Kidney (tissue), 14 donors: Measurements from ENCODE around the gene NRCAM. TPM values are rescaled to one million over a fixed set of nuclear protein-coding genes. Genes with fewer than 3 reads are reported as not detected.

ENCODE experiments used
- DNase-seq, 5 donors: peaks; one replicate each; pipeline ENCODE4 v3.0.0-alpha.2; 2013 to 2020
- FAIRE-seq: peaks from 2 replicates; lab custom pipeline; 2012; peaks lifted over from hg19 to GRCh38; lab: Jason Lieb, UNC
- H3K27ac ChIP-seq, 2 donors: one replicate each; pipeline ENCODE4 v1.7.0; 2013; ENCODE audit warnings: low read depth in 2 of 2, low read length in 2 of 2, inconsistent platforms in 1 of 2
- H3K27me3 ChIP-seq: one replicate; pipeline ENCODE4 v1.7.1; 2013; ENCODE audit warnings: low read length, inconsistent platforms; ENCODE audit not compliant: control insufficient read depth, insufficient read depth
- H3K36me3 ChIP-seq, 3 donors: one replicate each; pipeline versions ENCODE4 v1.7.0 to v1.7.1; 2013; ENCODE audit warnings: low read length in 3 of 3, control low read depth in 1 of 3, inconsistent platforms in 1 of 3; ENCODE audit not compliant: insufficient read depth in 3 of 3, control insufficient read depth in 2 of 3
- H3K4me1 ChIP-seq, 3 donors: one replicate each; pipeline versions ENCODE4 v1.7.0 to v1.7.1; 2013; ENCODE audit warnings: low read length in 3 of 3, inconsistent platforms in 1 of 3, low read depth in 1 of 3; ENCODE audit not compliant: control insufficient read depth in 2 of 3, insufficient read depth in 2 of 3
- H3K4me3 ChIP-seq, 3 donors: one replicate each; pipeline versions ENCODE4 v1.7.0 to v1.8.1; 2013; ENCODE audit warnings: low read length in 3 of 3, control low read depth in 1 of 3, inconsistent platforms in 1 of 3
- H3K9ac ChIP-seq, 3 donors: one replicate each; pipeline versions ENCODE4 v1.7.0 to v1.7.1; 2013; ENCODE audit warnings: low read length in 3 of 3, control low read depth in 1 of 3, inconsistent platforms in 1 of 3
- H3K9me3 ChIP-seq, 3 donors: one replicate each; pipeline versions ENCODE4 v1.7.0 to v1.7.1; 2013; ENCODE audit warnings: low read length in 3 of 3, control low read depth in 1 of 3, inconsistent platforms in 1 of 3; ENCODE audit not compliant: control insufficient read depth in 2 of 3, insufficient read depth in 1 of 3
- CTCF ChIP-seq: IDR thresholded peaks from 3 replicates; pipeline ENCODE4 v1.5.1; 2012; ENCODE audit warnings: mild to moderate bottlenecking, moderate library complexity, borderline replicate concordance; ENCODE audit not compliant: insufficient read depth; ENCODE audit errors: extremely low read depth
- intact Hi-C: fragments of 100-400 bp; cut with DNase I; formaldehyde crosslinking; loops from one replicate; pipeline ENCODE4 v1.11.1; 2022
- polyA plus RNA-seq: library from polyadenylated mRNA; stranded (reverse); fragments of 350-450 nt; fragmentation: Illumina TruSeq; extraction: RNeasy Lipid Tissue Mini Kit (QIAGEN cat#74804); gene quantifications from one replicate; pipeline ENCODE4 v1.2.3, GENCODE V29; 2014; ENCODE audit warnings: low read depth, low replicate concordance; ENCODE audit not compliant: insufficient read depth
- total RNA-seq: library from RNA; stranded (reverse); fragmentation: NEBNext Ultra II Directional; extraction: Animal tissue kit (Norgen Biotek cat#: 25700); gene quantifications from one replicate; pipeline ENCODE4 v1.2.1, GENCODE V29; 2021
- donor health status: control.
- donor health status: control.
- donor health status: control.
- donor health status: control.
- donor health status: control.
- donor health status: DM: yes; HTN: yes; CAD: no.
- donor health status: Normal renal cell carcinoma (clear cell type).

NRCAM gene
- total and polyA plus RNA-seq, 2 donors from 2014 or later = 16.8 to 20.6 TPM

- intact Hi-C loops = no loop called here
- no peaks in the 10 kb centered on the region for H3K36me3 ChIP-seq
- H3K9ac ChIP-seq = no peak overlapping the region
- no peak for FAIRE-seq
- TF ChIP-seq CTCF = no peak
- no peaks in the 10 kb centered on the region for H3K4me1 ChIP-seq
- no peak overlapping the region for H3K27ac ChIP-seq
- H3K9me3 ChIP-seq = no peaks in the 10 kb centered on the region
- DNase-seq = no peak
- no peak overlapping the region for H3K4me3 ChIP-seq
- H3K27me3 ChIP-seq = no peaks in the 10 kb centered on the region
Measured at GRCh38 chr7:108205311-108205710, 250.9 kb downstream of the NRCAM start.

- H3K9ac ChIP-seq = no peak overlapping the region
- H3K4me3 ChIP-seq = no peak overlapping the region
- H3K27ac ChIP-seq = no peak overlapping the region
- no peak for FAIRE-seq
- H3K4me1 ChIP-seq = no peaks in the 10 kb centered on the region
- TF ChIP-seq CTCF = no peak
- no peak for DNase-seq
- H3K36me3 ChIP-seq = no peaks in the 10 kb centered on the region
- intact Hi-C loops = no loop called here
- H3K9me3 ChIP-seq = no peaks in the 10 kb centered on the region
- H3K27me3 ChIP-seq = no peaks in the 10 kb centered on the region
Measured at GRCh38 chr7:108204281-108204796, 251.9 kb downstream of the NRCAM start.

GRCh38 chr7:108203537-108203936 lies 252.7 kb downstream of the NRCAM start:
- no peak for TF ChIP-seq CTCF
- intact Hi-C loops = no loop called here
- Histone ChIP-seq H3K36me3 (no peaks in the 10 kb centered on the region), H3K9ac (no peak overlapping the region), H3K4me3 (no peak overlapping the region), H3K27ac (no peak overlapping the region), H3K9me3 (no peaks in the 10 kb centered on the region), H3K4me1 (no peaks in the 10 kb centered on the region), H3K27me3 (no peaks in the 10 kb centered on the region)
- DNase-seq = no peak
- FAIRE-seq = no peak

GRCh38 chr7:108202743-108203142 lies 253.5 kb downstream of the NRCAM start:
- DNase-seq (no peak), FAIRE-seq (no peak)
- no peaks in the 10 kb centered on the region for H3K27me3 ChIP-seq
- H3K36me3 ChIP-seq = no peaks in the 10 kb centered on the region
- no peak overlapping the region for H3K27ac ChIP-seq
- H3K4me1 ChIP-seq = no peaks in the 10 kb centered on the region
- TF ChIP-seq CTCF = no peak
- intact Hi-C loops = no loop called here
- no peak overlapping the region for H3K4me3 ChIP-seq
- no peaks in the 10 kb centered on the region for H3K9me3 ChIP-seq
- H3K9ac ChIP-seq = no peak overlapping the region
